ENCODE results near the gene GPR146.
"Not testable (repeated sequence)": the region's sequence is repeated elsewhere in the genome, so short reads cannot be mapped to it uniquely, and the experiment has no call there.

Gene GPR146

DNA sequence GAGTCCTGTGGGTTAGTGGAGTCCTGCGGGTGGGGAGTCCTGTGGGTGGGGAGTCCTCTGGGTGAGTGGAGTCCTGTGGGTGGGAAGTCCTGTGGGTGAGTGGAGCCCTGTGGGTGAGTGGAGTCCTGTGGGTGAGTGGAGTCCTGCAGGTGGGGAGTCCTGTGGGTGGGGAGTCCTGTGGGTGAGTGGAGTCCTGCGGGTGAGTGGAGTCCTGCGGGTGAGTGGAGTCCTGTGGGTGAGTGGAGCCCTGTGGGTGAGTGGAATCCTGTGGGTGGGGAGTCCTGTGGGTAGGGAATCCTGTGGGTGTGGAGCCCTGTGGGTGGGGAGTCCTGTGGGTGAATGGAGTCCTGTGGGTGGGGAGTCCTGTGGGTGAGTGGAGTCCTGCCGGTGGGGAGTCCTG is 42.3 kb upstream of the GPR146 start:
- H3K36me3 ChIP-seq (ENCODE audit: insufficient read depth, low read length); H3K4me3 ChIP-seq (ENCODE audit: low read depth in 1 of 2, low read length in 2 of 2); H3K9me3 ChIP-seq (ENCODE audit: low read length); H3K27me3 ChIP-seq (ENCODE audit: control insufficient read depth in 1 of 2, insufficient read depth in 2 of 2, low read length in 2 of 2); H3K4me1 ChIP-seq (ENCODE audit: insufficient read depth, low read length); H3K27ac ChIP-seq (ENCODE audit: low read depth, low read length); H3K9ac ChIP-seq (ENCODE audit: low read length): not testable (repeated sequence)

GRCh38 chr7:1002445-1002844 is 41.9 kb upstream of the GPR146 start:
- H3K4me1 ChIP-seq (ENCODE audit: insufficient read depth, low read length); H3K4me3 ChIP-seq (ENCODE audit: low read depth in 1 of 2, low read length in 2 of 2); H3K36me3 ChIP-seq (ENCODE audit: insufficient read depth, low read length); H3K27me3 ChIP-seq (ENCODE audit: control insufficient read depth in 1 of 2, insufficient read depth in 2 of 2, low read length in 2 of 2); H3K9me3 ChIP-seq (ENCODE audit: low read length); H3K27ac ChIP-seq (ENCODE audit: low read depth, low read length); H3K9ac ChIP-seq (ENCODE audit: low read length): not testable (repeated sequence)

GRCh38 chr7:1004018-1004852 is 40.1 kb upstream of the GPR146 start:
- H3K36me3 ChIP-seq (ENCODE audit: insufficient read depth, low read length), result peaks cover 2% of the 10 kb centered on the region
- H3K4me1 ChIP-seq (ENCODE audit: insufficient read depth, low read length), result no peaks in the 10 kb centered on the region
- no peak overlapping the region for H3K27ac ChIP-seq (ENCODE audit: low read depth, low read length)
- H3K27me3 ChIP-seq (ENCODE audit: control insufficient read depth in 1 of 2, insufficient read depth in 2 of 2, low read length in 2 of 2), result no peaks in the 10 kb centered on the region
- no peak overlapping the region for H3K4me3 ChIP-seq (ENCODE audit: low read depth in 1 of 2, low read length in 2 of 2)
- H3K9ac ChIP-seq (ENCODE audit: low read length), result no peak overlapping the region
- H3K9me3 ChIP-seq (ENCODE audit: low read length), result no peaks in the 10 kb centered on the region

DNA sequence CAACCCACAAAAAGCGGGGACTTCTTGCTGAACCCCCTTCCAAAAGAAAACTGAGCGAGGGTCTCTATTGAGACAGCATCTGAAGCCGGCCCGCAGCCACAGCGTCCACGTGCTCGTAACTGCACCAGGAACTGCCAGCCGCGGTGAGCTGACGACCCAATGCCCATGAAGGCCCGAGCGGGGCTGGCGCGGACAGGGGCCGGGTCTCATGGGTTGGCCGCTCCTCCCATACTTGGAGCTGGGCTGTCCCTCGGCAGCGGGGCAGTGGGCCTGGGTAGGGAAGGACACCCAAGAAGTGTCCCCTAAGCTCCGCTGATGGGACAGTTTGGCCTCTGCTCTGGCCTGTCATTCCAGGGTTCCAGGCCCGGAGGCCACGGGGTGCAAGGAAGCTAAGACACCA is 39.0 kb upstream of the GPR146 start:
- Histone ChIP-seq H3K27me3 (ENCODE audit: control insufficient read depth in 1 of 2, insufficient read depth in 2 of 2, low read length in 2 of 2) (no peaks in the 10 kb centered on the region), H3K9me3 (ENCODE audit: low read length) (no peaks in the 10 kb centered on the region), H3K4me3 (ENCODE audit: low read depth in 1 of 2, low read length in 2 of 2) (no peak overlapping the region), H3K9ac (ENCODE audit: low read length) (no peak overlapping the region), H3K4me1 (ENCODE audit: insufficient read depth, low read length) (no peaks in the 10 kb centered on the region), H3K27ac (ENCODE audit: low read depth, low read length) (no peak overlapping the region), H3K36me3 (ENCODE audit: insufficient read depth, low read length) (peaks cover 9% of the 10 kb centered on the region)

DNA sequence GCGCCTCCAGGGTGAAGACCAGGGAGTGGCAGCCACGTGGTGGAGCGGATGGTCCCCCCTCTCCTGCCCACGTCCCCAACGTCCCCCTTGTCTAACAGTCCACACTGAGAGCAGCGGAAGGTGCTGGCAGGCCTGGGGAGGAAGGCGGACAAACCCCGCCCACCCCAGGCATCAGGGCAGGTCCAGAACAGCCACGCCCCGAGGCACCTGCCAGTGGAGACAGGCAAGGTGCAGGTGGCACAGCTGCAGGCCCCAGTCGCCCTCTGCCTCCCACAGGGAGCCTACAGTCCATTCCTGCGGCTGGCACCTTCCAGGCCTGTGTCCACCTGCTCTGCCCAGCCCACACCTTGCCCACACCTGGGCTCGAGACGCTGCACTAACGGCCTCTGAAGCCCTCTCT is 36.4 kb upstream of the GPR146 start:
- Histone ChIP-seq H3K27ac (ENCODE audit: low read depth, low read length) (no peak overlapping the region), H3K4me1 (ENCODE audit: insufficient read depth, low read length) (no peaks in the 10 kb centered on the region), H3K9me3 (ENCODE audit: low read length) (no peaks in the 10 kb centered on the region), H3K36me3 (ENCODE audit: insufficient read depth, low read length) (peaks cover 9% of the 10 kb centered on the region), H3K27me3 (ENCODE audit: control insufficient read depth in 1 of 2, insufficient read depth in 2 of 2, low read length in 2 of 2) (no peaks in the 10 kb centered on the region), H3K9ac (ENCODE audit: low read length) (no peak overlapping the region), H3K4me3 (ENCODE audit: low read depth in 1 of 2, low read length in 2 of 2) (no peak overlapping the region)

GRCh38 chr7:1008733-1009363 is 35.5 kb upstream of the GPR146 start:
- Histone ChIP-seq H3K9ac (ENCODE audit: low read length) (no peak overlapping the region), H3K9me3 (ENCODE audit: low read length) (no peaks in the 10 kb centered on the region), H3K4me3 (ENCODE audit: low read depth in 1 of 2, low read length in 2 of 2) (no peak overlapping the region), H3K27me3 (ENCODE audit: control insufficient read depth in 1 of 2, insufficient read depth in 2 of 2, low read length in 2 of 2) (no peaks in the 10 kb centered on the region), H3K4me1 (ENCODE audit: insufficient read depth, low read length) (no peaks in the 10 kb centered on the region), H3K27ac (ENCODE audit: low read depth, low read length) (no peak overlapping the region), H3K36me3 (ENCODE audit: insufficient read depth, low read length) (peaks cover 9% of the 10 kb centered on the region)

DNA sequence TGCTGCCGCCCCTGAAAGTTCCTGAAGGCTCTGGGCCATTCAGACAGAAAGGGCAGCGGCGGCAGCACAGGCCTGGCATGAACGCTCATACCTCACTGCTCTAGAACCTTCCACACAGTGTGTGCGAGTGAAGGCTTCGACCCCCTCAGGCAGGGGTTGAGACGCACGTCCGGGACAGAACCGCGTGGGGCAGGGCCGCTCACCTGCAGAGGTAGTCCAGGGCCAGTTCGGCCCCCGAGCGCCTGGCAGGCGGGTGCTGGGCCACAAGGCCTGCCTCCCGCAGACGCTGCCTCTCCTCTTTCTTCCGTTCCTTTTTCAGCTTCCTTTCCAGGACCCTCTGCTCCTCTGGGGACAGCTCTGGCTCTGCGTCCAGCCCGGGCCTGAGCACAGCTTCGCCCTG is 34.6 kb upstream of the GPR146 start:
- H3K27ac ChIP-seq (ENCODE audit: low read depth, low read length), result no peak overlapping the region
- no peak overlapping the region for H3K4me3 ChIP-seq (ENCODE audit: low read depth in 1 of 2, low read length in 2 of 2)
- H3K4me1 ChIP-seq (ENCODE audit: insufficient read depth, low read length), result no peaks in the 10 kb centered on the region
- H3K36me3 ChIP-seq (ENCODE audit: insufficient read depth, low read length), result peaks cover 9% of the 10 kb centered on the region
- H3K9me3 ChIP-seq (ENCODE audit: low read length), result no peaks in the 10 kb centered on the region
- H3K27me3 ChIP-seq (ENCODE audit: control insufficient read depth in 1 of 2, insufficient read depth in 2 of 2, low read length in 2 of 2), result no peaks in the 10 kb centered on the region
- no peak overlapping the region for H3K9ac ChIP-seq (ENCODE audit: low read length)

GRCh38 chr7:1010226-1010625 is 34.1 kb upstream of the GPR146 start:
- Histone ChIP-seq H3K4me1 (ENCODE audit: insufficient read depth, low read length) (no peaks in the 10 kb centered on the region), H3K9me3 (ENCODE audit: low read length) (no peaks in the 10 kb centered on the region), H3K27me3 (ENCODE audit: control insufficient read depth in 1 of 2, insufficient read depth in 2 of 2, low read length in 2 of 2) (no peaks in the 10 kb centered on the region), H3K27ac (ENCODE audit: low read depth, low read length) (no peak overlapping the region), H3K9ac (ENCODE audit: low read length) (no peak overlapping the region), H3K36me3 (ENCODE audit: insufficient read depth, low read length) (peaks cover 9% of the 10 kb centered on the region), H3K4me3 (ENCODE audit: low read depth in 1 of 2, low read length in 2 of 2) (no peak overlapping the region)

- Histone ChIP-seq H3K4me1 (ENCODE audit: insufficient read depth, low read length) (no peaks in the 10 kb centered on the region), H3K27ac (ENCODE audit: low read depth, low read length) (no peak overlapping the region), H3K9me3 (ENCODE audit: low read length) (no peaks in the 10 kb centered on the region), H3K9ac (ENCODE audit: low read length) (no peak overlapping the region), H3K36me3 (ENCODE audit: insufficient read depth, low read length) (peaks cover 9% of the 10 kb centered on the region), H3K4me3 (ENCODE audit: low read depth in 1 of 2, low read length in 2 of 2) (no peak overlapping the region), H3K27me3 (ENCODE audit: control insufficient read depth in 1 of 2, insufficient read depth in 2 of 2, low read length in 2 of 2) (no peaks in the 10 kb centered on the region)
Observed at GRCh38 chr7:1011297-1012003, 32.9 kb upstream of the GPR146 start.

- H3K27me3 ChIP-seq (ENCODE audit: control insufficient read depth in 1 of 2, insufficient read depth in 2 of 2, low read length in 2 of 2), result no peaks in the 10 kb centered on the region
- no peak overlapping the region for H3K4me3 ChIP-seq (ENCODE audit: low read depth in 1 of 2, low read length in 2 of 2)
- H3K27ac ChIP-seq (ENCODE audit: low read depth, low read length), result no peak overlapping the region
- H3K36me3 ChIP-seq (ENCODE audit: insufficient read depth, low read length), result peaks cover 9% of the 10 kb centered on the region
- H3K4me1 ChIP-seq (ENCODE audit: insufficient read depth, low read length), result no peaks in the 10 kb centered on the region
- no peaks in the 10 kb centered on the region for H3K9me3 ChIP-seq (ENCODE audit: low read length)
- no peak overlapping the region for H3K9ac ChIP-seq (ENCODE audit: low read length)
Observed at GRCh38 chr7:1012004-1012715, 32.2 kb upstream of the GPR146 start.

DNA sequence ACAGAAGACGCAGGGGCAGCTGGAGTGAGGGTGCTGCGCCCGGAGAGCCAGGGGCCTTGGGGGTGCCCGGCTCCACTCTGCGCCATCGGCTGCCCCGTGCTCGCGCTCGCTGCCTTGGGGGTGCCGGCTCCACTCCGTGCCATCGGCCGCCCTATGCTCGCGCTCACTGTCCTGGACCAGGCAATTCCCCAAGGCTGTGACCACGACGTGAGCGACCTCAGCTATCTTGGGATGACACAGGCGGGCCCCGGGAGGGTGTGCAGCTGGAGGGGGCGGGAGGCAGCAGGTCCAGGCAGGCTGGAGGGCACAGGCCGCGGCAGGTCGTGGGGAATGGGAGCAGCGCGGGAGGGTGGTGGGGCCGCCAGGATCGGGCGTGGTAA is 31.6 kb upstream of the GPR146 start:
- Histone ChIP-seq H3K27me3 (ENCODE audit: control insufficient read depth in 1 of 2, insufficient read depth in 2 of 2, low read length in 2 of 2) (no peaks in the 10 kb centered on the region), H3K4me1 (ENCODE audit: insufficient read depth, low read length) (no peaks in the 10 kb centered on the region), H3K27ac (ENCODE audit: low read depth, low read length) (no peak overlapping the region), H3K9ac (ENCODE audit: low read length) (no peak overlapping the region), H3K4me3 (ENCODE audit: low read depth in 1 of 2, low read length in 2 of 2) (no peak overlapping the region), H3K9me3 (ENCODE audit: low read length) (no peaks in the 10 kb centered on the region), H3K36me3 (ENCODE audit: insufficient read depth, low read length) (peaks cover 9% of the 10 kb centered on the region)
